Measurements from ENCODE around the gene KRTAP5-4. TPM values are rescaled to one million over a fixed set of nuclear protein-coding genes. Genes with fewer than 3 reads are reported as not detected.

KRTAP5-4 gene
- total and polyA plus RNA-seq, 4 donors, result not detected

- DNase-seq, result no peak
- ATAC-seq (ENCODE audit: insufficient read depth, low FRiP score), result no peak
- Histone ChIP-seq H3K9me3 (ENCODE audit: control insufficient read depth in 4 of 4, insufficient read depth in 3 of 4, low read length in 3 of 4) (no peaks in the 10 kb centered on the region), H3K9ac (ENCODE audit: insufficient read depth in 1 of 2, low read length in 2 of 2) (no peak overlapping the region), H3K4me3 (no peak overlapping the region), H3K36me3 (ENCODE audit: control insufficient read depth in 4 of 4, insufficient read depth in 4 of 4, low read length in 4 of 4) (no peaks in the 10 kb centered on the region), H3K27me3 (ENCODE audit: control insufficient read depth in 3 of 3, insufficient read depth in 3 of 3, low read length in 2 of 3) (peaks cover 0 to 4% (median 0%) of the 10 kb centered on the region in 3 donors), H3K4me1 (ENCODE audit: control insufficient read depth in 5 of 5, insufficient read depth in 5 of 5, low read length in 5 of 5) (peaks cover 0 to 9% (median 0%) of the 10 kb centered on the region in 5 donors), H3K27ac (ENCODE audit: low read depth in 1 of 2, low read length in 1 of 2) (no peak overlapping the region)
- WGBS, 2 donors, result 41 to 61% methylated on average over 15 of the region's 15 CpGs
- TF ChIP-seq, protein P1, sequence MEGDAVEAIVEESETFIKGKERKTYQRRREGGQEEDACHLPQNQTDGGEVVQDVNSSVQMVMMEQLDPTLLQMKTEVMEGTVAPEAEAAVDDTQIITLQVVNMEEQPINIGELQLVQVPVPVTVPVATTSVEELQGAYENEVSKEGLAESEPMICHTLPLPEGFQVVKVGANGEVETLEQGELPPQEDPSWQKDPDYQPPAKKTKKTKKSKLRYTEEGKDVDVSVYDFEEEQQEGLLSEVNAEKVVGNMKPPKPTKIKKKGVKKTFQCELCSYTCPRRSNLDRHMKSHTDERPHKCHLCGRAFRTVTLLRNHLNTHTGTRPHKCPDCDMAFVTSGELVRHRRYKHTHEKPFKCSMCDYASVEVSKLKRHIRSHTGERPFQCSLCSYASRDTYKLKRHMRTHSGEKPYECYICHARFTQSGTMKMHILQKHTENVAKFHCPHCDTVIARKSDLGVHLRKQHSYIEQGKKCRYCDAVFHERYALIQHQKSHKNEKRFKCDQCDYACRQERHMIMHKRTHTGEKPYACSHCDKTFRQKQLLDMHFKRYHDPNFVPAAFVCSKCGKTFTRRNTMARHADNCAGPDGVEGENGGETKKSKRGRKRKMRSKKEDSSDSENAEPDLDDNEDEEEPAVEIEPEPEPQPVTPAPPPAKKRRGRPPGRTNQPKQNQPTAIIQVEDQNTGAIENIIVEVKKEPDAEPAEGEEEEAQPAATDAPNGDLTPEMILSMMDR (IDR thresholded peaks at IDR 0.05; ENCODE audit: control extremely low read depth, extremely low read depth), result no peak
Observed at GRCh38 chr11:1639666-1640065, 17.7 kb upstream of the KRTAP5-4 start.

DNA sequence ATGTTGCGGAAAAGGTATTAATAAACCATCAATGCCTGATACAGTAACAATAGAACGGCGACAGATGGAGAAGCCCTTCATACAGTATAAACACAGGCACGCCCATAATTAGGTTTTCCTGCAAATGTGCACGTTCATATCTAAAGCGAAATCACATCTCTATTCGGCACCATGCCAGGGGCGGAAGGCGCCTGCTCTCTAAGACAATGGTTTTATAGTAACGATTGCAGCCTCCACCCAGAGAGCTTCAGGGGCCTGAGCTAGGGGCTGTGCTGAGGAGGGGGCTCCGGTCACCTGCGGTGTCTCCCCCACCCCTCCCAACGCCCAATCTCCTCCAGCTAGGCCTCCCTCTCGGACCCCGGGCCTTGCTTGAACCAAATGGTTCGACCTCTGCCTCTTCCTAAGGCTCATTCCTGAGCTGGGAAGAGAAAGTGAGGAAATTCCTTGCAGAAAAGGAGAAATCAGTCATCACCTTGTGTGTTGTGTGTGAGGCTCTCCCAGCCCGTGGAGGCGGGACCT lies 17.2 kb upstream of the KRTAP5-4 start:
- DNase-seq (peak; percentile 25 to 71 (median 48)), ATAC-seq (ENCODE audit: insufficient read depth, low FRiP score) (no peak)
- Histone ChIP-seq H3K9me3 (ENCODE audit: control insufficient read depth in 4 of 4, insufficient read depth in 3 of 4, low read length in 3 of 4) (no peaks in the 10 kb centered on the region), H3K27me3 (ENCODE audit: control insufficient read depth in 3 of 3, insufficient read depth in 3 of 3, low read length in 2 of 3) (peaks cover 0 to 4% (median 0%) of the 10 kb centered on the region in 3 donors), H3K4me1 (ENCODE audit: control insufficient read depth in 5 of 5, insufficient read depth in 5 of 5, low read length in 5 of 5) (peaks cover 0 to 9% (median 0%) of the 10 kb centered on the region in 5 donors), H3K27ac (ENCODE audit: low read depth in 1 of 2, low read length in 1 of 2) (peak overlapping the region in 1 of 2 donors; percentile 37), H3K4me3 (no peak overlapping the region), H3K36me3 (ENCODE audit: control insufficient read depth in 4 of 4, insufficient read depth in 4 of 4, low read length in 4 of 4) (no peaks in the 10 kb centered on the region), H3K9ac (ENCODE audit: insufficient read depth in 1 of 2, low read length in 2 of 2) (no peak overlapping the region)
- TF ChIP-seq, protein P1 (IDR thresholded peaks at IDR 0.05; ENCODE audit: control extremely low read depth, extremely low read depth), result no peak
- 48 to 65% methylated on average over 18 of the region's 18 CpGs for WGBS, 2 donors

DNA sequence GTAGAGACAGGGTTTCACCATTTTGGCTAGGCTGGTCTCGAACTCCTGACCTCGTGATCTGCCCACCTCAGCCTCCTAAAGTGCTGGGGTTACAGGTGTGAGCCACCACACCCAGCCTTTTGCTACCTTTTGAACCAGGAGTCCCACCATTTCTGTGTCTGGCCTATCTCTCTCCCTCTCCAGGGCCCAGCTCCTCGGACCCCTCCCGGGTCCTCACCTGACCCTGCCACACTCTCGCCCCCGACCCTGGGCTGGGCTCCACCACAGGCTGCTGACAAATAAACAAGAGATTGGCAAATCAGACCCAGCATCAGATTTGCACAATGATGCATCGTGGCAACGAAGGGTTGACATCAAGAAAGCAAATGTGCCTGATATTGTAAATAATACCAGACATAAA lies 16.4 kb upstream of the KRTAP5-4 start:
- Histone ChIP-seq H3K36me3 (ENCODE audit: control insufficient read depth in 4 of 4, insufficient read depth in 4 of 4, low read length in 4 of 4) (no peaks in the 10 kb centered on the region), H3K9me3 (ENCODE audit: control insufficient read depth in 4 of 4, insufficient read depth in 3 of 4, low read length in 3 of 4) (no peaks in the 10 kb centered on the region), H3K9ac (ENCODE audit: insufficient read depth in 1 of 2, low read length in 2 of 2) (no peak overlapping the region), H3K27me3 (ENCODE audit: control insufficient read depth in 3 of 3, insufficient read depth in 3 of 3, low read length in 2 of 3) (peaks cover 0 to 4% (median 0%) of the 10 kb centered on the region in 3 donors), H3K4me1 (ENCODE audit: control insufficient read depth in 5 of 5, insufficient read depth in 5 of 5, low read length in 5 of 5) (peaks cover 0 to 9% (median 0%) of the 10 kb centered on the region in 5 donors), H3K27ac (ENCODE audit: low read depth in 1 of 2, low read length in 1 of 2) (peak overlapping the region in 1 of 2 donors; percentile 4), H3K4me3 (no peak overlapping the region)
- 69 to 84% methylated on average over 8 of the region's 8 CpGs for WGBS, 2 donors
- ATAC-seq (ENCODE audit: insufficient read depth, low FRiP score), result no peak
- DNase-seq, result no peak
- TF ChIP-seq, protein P1 (IDR thresholded peaks at IDR 0.05; ENCODE audit: control extremely low read depth, extremely low read depth), result no peak

DNA sequence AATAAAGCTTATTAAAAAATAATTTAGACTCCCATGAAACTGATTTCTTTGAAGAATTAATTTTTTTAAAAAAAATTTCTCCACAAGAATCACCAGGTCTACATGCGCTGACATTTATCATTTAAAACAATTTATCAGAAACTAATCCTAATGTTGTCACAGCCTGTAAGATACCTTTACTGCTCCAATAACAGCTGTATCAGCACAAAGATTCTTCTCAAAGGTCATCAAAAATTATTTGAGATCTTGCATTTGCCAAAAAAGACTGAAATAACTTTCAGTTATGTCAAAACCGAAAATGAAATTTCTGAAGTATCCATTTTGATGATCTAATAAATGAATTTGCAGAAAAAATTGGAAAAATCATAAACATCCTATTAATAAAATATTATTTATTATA lies 15.7 kb upstream of the KRTAP5-4 start:
- no peaks in the 10 kb centered on the region for H3K36me3 ChIP-seq (ENCODE audit: control insufficient read depth in 4 of 4, insufficient read depth in 4 of 4, low read length in 4 of 4)
- ATAC-seq (ENCODE audit: insufficient read depth, low FRiP score) (no peak), DNase-seq (no peak)
- WGBS, 2 donors, result 95 to 97% methylated on average over 2 of the region's 2 CpGs
- H3K9ac ChIP-seq (ENCODE audit: insufficient read depth in 1 of 2, low read length in 2 of 2), result no peak overlapping the region
- TF ChIP-seq, protein P1 (IDR thresholded peaks at IDR 0.05; ENCODE audit: control extremely low read depth, extremely low read depth), result no peak
- H3K27ac ChIP-seq (ENCODE audit: low read depth in 1 of 2, low read length in 1 of 2), result no peak overlapping the region
- H3K9me3 ChIP-seq (ENCODE audit: control insufficient read depth in 4 of 4, insufficient read depth in 3 of 4, low read length in 3 of 4), result no peaks in the 10 kb centered on the region
- peaks cover 0 to 4% (median 0%) of the 10 kb centered on the region in 3 donors for H3K27me3 ChIP-seq (ENCODE audit: control insufficient read depth in 3 of 3, insufficient read depth in 3 of 3, low read length in 2 of 3)
- no peak overlapping the region for H3K4me3 ChIP-seq
- peaks cover 0 to 9% (median 0%) of the 10 kb centered on the region in 5 donors for H3K4me1 ChIP-seq (ENCODE audit: control insufficient read depth in 5 of 5, insufficient read depth in 5 of 5, low read length in 5 of 5)

Data from lung (tissue), 12 donors.